Amygdala (tissue), 56 donors: ENCODE results near the gene ATF7.

ENCODE experiments used
- DNase-seq, 56 donors: peaks; one replicate each; lab custom pipeline; 2025; lab: John Stamatoyannopoulos, UW

Gene ATF7

DNA sequence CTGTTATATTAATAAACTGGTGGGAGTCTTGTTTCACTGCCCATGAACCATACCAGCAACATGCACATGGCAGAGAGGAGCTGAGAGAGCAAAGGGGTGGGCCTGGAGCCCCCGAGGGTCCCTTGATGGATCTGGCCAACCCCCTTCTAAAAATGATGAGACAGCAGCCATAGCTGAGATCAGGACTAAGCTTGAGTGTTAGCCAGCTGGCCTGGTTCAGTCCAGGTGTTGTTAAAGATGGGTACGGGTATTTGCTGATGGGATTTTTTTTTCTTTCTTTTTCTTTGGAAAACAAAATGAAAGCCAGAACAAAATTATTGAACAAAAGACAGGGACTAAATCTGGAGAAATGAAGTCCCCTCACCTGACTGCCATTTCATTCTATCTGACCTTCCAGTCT lies 158.3 kb downstream of the ATF7 start:
- DNase-seq: no peak

GRCh38 chr12:53467082-53467481 lies 159.1 kb downstream of the ATF7 start:
- DNase-seq: no peak

GRCh38 chr12:53466640-53467039 lies 159.5 kb downstream of the ATF7 start:
- DNase-seq: no peak

DNA sequence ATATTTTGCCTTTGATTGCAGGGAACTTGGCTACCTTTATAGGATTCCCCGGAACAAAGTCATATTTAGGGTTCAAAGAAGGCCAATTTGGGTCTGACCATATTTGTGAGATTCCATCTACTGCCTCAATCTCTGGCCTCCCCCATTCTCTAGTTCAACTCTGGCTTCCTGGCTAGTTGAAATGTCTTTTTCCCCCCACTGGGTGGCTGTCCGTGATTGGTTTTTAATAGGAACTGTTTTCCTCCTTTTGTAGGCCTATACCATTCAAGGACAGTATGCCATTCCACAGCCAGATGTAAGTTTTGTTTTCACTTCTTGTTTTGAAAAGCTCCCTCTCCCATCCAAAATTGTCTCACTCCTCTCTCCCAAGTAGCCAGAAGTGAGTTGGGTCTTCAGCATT lies 160.5 kb downstream of the ATF7 start:
- DNase-seq: no peak

- no peak for DNase-seq
Measured at GRCh38 chr12:53464685-53465418, 161.3 kb downstream of the ATF7 start.

GRCh38 chr12:53463802-53464560 lies 162.2 kb downstream of the ATF7 start:
- no peak for DNase-seq

- DNase-seq: no peak
Measured at GRCh38 chr12:53462935-53463334, 163.2 kb downstream of the ATF7 start.

DNA sequence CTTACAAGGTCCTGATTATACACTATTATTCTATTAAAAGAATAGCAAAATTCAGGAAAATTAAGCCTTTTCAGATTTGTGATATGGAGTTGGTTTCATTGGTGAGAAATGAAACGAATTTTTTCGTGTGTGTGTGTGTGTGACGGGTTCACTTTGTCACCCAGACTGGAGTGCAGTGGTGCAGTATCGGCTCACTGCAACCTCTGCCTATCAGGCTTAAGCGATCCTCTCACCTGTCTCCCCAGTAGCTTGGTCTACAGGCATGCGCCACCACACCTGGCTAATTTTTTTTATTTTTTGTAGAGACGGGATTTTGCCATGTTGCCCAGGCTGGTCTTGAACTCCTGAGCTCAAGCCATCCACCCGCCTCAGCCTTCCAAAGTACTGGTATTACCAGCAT lies 164.6 kb downstream of the ATF7 start:
- DNase-seq: no peak

DNA sequence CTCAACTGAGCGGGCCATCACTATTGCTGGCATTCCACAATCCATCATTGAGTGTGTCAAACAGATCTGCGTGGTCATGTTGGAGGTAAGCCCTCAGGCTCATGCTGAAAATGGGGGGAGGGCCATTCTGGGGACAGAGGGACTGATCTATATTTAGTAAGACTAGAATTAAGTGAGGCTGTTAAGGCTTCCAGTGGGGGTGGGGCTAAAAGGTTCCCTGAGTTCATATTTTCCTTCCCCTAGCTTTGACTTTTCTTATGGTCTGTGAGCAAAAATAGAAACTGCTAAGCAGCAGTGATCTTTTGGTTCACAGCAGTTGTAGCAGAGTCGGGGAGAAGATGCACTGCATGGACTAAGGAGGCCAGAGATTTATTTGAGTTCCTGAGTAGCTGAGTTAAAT lies 165.1 kb downstream of the ATF7 start:
- DNase-seq: no peak

GRCh38 chr12:53459097-53459496 lies 167.1 kb downstream of the ATF7 start:
- no peak for DNase-seq
